Tibial nerve (tissue), 4 donors: ENCODE data around the gene PLCG2.

Source experiments
- EP300 ChIP-seq, 2 donors: sonication (generic); formaldehyde crosslinking; IDR thresholded peaks; one replicate each; pipeline ENCODE4 v1.6.1; 2017; ENCODE audit warnings: antibody characterized with exemption in 2 of 2, mild to moderate bottlenecking in 1 of 2
- POLR2A ChIP-seq, 2 donors: fragments of 450-650 bp; IDR thresholded peaks; one replicate each; pipeline ENCODE4 v1.6.1; 2017; ENCODE audit warnings: antibody characterized with exemption in 2 of 2, mild to moderate bottlenecking in 2 of 2, moderate library complexity in 2 of 2
- TF ChIP-seq, protein P1 (sequence below), 5 experiments: fragments of 200-600 bp in 3 of 5; fragments of 450-650 bp in 2 of 5; sonication (generic) in 3 of 5; IDR thresholded peaks; one replicate each; pipeline ENCODE4 v1.5.1; 2016 to 2019; ENCODE audit warnings: antibody characterized with exemption in 5 of 5, mild to moderate bottlenecking in 3 of 5, moderate library complexity in 2 of 5

DNA sequence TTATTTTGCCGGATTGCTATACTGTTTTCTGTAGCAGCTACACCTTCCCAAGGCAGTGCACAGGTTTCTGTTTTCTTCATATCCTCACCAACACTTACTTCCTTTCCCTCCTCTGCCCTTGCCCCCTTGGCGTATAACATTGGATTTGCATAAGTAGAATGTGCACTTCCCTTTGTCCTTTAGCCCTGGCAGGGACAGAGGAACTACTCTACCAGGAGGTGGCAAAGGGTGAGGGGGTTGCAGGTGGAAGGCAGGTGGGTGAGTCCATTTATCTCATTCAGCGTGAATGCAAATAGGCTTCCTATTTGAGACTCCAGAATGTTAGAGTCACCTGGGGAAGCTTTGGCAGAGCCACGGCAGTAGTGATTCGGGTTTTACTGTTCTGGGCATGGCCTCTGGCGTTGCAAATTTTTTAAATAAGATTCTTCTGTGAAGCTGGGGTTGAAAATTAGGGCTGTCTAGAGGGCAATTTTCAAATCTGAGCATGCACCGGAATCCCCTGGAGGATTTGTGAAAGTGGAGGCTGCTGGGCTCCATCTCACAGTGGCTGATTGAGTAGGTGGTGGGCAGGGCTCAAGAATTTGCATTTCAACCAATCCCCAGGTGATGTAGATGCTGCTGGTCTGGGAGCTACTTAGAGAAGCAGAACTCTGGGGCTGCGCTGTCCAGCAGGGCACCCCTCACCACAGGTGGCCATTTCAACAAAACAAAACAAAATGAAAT is 84.7 kb downstream of the PLCG2 start:
- TF ChIP-seq, protein P1, sequence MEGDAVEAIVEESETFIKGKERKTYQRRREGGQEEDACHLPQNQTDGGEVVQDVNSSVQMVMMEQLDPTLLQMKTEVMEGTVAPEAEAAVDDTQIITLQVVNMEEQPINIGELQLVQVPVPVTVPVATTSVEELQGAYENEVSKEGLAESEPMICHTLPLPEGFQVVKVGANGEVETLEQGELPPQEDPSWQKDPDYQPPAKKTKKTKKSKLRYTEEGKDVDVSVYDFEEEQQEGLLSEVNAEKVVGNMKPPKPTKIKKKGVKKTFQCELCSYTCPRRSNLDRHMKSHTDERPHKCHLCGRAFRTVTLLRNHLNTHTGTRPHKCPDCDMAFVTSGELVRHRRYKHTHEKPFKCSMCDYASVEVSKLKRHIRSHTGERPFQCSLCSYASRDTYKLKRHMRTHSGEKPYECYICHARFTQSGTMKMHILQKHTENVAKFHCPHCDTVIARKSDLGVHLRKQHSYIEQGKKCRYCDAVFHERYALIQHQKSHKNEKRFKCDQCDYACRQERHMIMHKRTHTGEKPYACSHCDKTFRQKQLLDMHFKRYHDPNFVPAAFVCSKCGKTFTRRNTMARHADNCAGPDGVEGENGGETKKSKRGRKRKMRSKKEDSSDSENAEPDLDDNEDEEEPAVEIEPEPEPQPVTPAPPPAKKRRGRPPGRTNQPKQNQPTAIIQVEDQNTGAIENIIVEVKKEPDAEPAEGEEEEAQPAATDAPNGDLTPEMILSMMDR (IDR thresholded peaks at IDR 0.05): no peak
- TF ChIP-seq POLR2A (IDR thresholded peaks at IDR 0.05) (no peak), EP300 (IDR thresholded peaks at IDR 0.05) (no peak)
